ENCODE results near the gene BLOC1S2.
A peak's percentile ranks its signal among the peaks of the same experiment; 100 is the strongest.
"Not testable (repeated sequence)": the region's sequence is repeated elsewhere in the genome, so short reads cannot be mapped to it uniquely, and the experiment has no call there.

The BLOC1S2 gene

GRCh38 chr10:100289641-100290040 lies 3.2 kb upstream of the BLOC1S2 start:
- DNase-seq, result no peak

DNA sequence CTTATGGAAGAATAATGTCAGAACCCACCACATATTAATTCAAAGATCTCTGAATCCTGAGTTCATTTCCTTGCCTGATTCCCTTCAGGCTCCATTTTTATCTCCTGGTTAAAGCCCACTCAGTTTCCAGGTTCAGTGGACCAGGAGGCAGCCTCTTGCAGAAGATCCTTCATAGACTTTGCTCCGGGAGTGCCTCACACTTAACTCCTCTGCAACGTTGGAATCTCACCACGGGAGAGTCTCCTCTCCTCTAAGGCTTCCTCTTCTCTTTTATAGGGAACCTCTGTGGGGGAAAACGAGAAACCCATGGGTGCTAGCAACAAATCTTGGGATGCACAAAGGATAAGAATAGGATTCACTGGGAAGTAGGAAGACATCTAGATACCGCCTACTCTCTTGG lies 1.7 kb upstream of the BLOC1S2 start:
- no peak for DNase-seq

DNA sequence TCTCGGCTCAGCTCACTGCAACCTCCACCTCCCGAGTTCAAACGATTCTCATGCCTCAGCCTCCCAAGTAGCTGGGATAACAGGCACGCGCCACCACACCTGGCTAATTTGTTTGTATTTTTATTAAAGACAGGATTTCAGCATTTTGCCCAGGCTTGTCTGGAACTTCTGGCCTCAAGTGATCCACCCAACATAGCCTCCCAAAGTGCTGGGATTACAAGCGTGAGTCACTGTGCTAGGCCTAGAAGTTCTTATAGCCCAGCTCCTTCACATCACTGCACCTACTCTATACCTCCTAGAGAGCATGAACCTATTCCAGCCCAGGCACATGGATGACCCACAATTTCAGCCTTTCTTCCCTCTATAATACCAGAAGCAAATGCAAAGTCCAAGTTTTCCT lies 1.3 kb upstream of the BLOC1S2 start:
- no peak for DNase-seq

DNA sequence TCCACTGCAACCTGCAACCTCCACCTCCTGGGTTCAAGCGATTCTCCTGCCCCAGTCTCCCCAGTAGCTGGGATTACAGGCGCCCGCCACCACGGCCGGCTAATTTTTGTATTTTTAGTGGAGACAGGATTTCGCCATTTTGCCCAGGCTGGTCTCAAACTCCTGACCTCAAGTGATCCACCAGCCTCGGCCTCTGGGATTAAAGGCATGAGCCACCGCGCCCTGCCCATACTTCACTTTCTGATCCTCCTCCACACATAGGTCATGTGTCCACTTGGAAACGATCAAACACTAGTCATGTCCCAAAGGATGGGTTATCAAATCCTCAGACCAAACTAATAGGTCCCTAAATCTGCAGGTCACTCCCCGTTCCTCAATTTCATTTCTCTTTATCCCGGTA lies 1.2 kb downstream of the BLOC1S2 start:
- not testable (repeated sequence) for DNase-seq

GRCh38 chr10:100282907-100283306 lies 3.6 kb downstream of the BLOC1S2 start:
- no peak for DNase-seq

DNA sequence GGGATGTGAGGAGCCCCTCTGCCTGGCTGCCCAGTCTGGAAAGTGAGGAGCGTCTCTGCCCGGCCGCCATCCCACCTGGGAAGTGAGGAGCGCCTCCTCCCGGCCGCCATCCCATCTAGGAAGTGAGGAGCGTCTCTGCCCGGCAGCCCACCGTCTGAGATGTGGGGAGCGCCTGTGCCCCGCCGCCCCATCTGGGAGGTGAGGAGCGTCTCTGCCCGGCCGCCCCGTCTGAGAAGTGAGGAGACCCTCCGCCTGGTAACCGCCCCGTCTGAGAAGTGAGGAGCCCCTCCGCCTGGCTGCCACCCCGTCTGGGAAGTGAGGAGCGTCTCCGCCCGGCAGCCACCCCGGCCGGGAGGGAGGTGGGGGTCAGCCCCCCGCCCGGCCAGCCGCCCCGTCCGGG lies 9.5 kb downstream of the BLOC1S2 start:
- DNase-seq, result not testable (repeated sequence)

GRCh38 chr10:100267239-100268104 lies 19.0 kb downstream of the BLOC1S2 start, which contains the start of gene CWF19L1:
Gene CWF19L1, minus strand, starts transcription at chr10:100267638. Its CDS starts 45 bp downstream, at chr10:100267593.
- DNase-seq, result peak; percentile 23 to 89 (median 80)

DNA sequence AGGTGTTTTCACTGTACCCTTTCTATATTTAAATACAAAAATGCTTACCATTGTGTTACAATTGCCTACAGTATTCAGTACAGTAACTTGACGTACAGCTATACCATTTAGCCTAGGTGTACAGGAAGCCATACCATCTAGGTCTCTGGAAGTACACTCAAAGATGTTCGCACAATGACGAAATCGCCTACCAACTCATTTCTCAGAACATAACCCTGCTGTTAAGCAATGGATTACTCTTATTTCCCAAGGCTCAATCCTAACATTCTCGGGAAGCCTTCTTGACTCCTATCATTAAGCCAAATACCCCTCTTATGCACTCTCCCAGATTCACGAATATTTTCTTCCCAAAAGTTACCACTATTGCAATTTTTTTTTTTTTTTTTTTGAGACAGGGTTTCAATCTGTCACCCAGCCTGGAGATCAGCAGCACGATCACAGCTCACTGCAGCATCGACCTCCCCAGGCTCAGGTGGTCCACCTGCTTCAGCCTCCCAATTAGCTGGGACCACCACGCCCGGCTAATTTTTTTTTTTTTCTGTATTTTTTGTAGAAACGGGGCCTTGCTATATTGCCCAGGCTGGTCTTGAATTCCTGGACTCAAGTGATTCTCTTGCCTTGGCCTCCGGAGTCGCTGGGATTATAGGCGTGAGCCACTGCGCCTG lies 20.5 kb downstream of the BLOC1S2 start:
- no peak for DNase-seq

GRCh38 chr10:100254191-100254590 lies 32.3 kb downstream of the BLOC1S2 start:
- DNase-seq, result no peak

- no peak for DNase-seq
Observed at GRCh38 chr10:100253041-100253440, 33.4 kb downstream of the BLOC1S2 start.

- no peak for DNase-seq
Observed at GRCh38 chr10:100248820-100249219, 37.7 kb downstream of the BLOC1S2 start.

GRCh38 chr10:100245484-100246220 lies 40.8 kb downstream of the BLOC1S2 start:
- no peak for DNase-seq

DNA sequence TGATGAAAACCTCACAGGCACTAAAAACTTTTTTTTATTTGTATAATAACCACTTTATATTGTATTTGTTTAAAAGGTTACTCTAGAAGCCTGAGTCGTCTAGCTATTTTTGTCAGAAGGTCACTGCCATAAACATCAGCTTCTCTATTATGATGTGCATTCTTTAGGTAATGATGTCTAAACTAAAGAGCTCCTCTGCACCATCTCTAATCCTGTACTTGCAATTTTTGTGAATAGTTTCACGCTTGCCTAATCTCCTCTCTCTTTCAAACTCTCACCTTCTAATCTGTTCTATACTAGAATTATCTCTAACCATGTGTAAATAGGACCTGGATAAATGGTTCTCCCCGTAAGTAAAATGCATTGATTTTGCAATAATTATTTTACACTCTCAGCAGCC lies 46.6 kb downstream of the BLOC1S2 start:
- no peak for DNase-seq

DNA sequence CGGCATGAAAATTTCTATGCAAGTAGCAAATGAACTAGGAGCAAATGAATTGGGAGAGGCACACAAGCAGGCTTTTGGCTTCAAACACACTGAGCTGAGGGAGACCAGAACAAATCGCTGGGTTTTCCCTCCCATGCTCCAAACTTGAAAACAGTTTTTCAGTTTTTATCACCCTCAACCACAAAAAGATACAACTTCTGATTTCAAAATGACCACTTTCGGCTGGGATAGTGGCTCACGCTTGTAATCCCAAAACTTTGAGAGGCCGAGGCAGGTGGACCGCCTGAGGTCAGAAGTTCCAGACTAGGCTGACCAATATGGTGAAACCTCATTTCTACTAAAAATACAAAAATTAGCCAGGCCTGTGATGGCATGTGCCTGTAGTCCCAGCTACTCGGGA lies 48.1 kb downstream of the BLOC1S2 start:
- DNase-seq, result no peak

DNA sequence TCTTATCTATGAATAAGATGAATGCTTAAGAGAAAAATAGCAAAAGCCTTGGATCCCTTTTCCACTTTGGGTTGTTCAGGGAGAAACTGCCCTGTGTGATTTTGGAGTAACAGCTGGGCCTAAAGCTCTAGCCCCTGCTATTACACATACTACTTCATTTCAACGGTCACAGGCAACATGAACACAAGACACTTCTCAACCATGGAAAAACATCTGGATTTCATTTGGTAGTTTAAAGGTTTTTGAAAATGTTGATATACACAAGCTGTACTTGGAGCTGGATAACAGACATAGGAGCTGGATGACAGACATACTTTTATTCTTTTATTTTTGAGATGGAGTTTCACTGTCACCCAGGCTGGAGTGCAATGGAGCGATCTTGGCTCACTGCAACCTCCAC lies 54.4 kb downstream of the BLOC1S2 start:
- no peak for DNase-seq

DNA sequence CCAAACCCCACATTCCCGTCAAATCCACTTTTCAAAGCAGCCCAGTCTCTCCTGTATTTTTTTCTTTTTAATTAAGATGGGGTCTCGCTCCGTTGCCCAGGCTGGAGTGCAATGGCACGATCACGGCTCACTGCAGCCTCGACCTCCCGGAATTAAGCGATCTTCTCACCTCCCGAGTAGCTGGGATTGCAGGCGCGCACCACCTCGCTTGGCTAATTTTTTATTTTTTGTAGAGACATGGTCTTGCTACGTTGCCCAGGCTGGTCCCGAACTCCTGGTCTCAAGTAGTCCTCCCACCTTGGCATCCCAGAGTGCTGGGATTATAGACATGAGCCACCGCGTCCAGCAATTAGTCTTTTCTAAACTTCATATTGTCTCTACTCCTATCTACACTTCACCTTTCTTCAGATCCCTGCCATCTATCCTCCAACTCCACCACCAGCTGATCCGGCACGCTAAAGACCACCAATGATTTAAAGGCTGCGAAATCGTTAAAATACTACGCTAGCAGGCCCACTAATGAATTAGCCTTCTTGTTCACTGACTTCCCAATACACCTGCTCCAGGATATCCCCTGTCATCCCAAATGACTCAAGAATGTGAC lies 56.6 kb downstream of the BLOC1S2 start:
- peak in 2 of 14 donors; percentile 16 to 32 for DNase-seq

DNA sequence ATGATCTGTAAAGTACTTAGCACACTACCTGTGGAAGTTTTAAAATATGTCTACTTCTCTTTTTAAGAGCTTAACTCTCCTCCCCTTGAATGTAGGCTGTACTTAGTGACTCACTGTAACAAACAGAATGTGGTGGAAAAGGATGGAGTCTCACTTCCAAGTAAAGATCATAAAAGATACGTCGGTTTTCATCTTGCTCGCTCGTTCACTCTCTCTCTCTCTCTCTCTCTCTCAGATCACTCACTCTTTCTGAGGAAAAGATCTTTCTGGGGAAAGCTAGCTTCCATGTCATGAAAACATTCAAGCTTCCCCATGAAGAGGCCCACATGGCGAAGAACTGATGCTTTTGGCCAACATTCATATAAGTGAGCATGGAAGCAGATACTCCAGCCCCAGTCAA lies 62.6 kb downstream of the BLOC1S2 start:
- no peak for DNase-seq

Measured in C1 segment of cervical spinal cord (tissue), 14 donors.